ENCODE results near the gene NDST1.

The NDST1 gene

DNA sequence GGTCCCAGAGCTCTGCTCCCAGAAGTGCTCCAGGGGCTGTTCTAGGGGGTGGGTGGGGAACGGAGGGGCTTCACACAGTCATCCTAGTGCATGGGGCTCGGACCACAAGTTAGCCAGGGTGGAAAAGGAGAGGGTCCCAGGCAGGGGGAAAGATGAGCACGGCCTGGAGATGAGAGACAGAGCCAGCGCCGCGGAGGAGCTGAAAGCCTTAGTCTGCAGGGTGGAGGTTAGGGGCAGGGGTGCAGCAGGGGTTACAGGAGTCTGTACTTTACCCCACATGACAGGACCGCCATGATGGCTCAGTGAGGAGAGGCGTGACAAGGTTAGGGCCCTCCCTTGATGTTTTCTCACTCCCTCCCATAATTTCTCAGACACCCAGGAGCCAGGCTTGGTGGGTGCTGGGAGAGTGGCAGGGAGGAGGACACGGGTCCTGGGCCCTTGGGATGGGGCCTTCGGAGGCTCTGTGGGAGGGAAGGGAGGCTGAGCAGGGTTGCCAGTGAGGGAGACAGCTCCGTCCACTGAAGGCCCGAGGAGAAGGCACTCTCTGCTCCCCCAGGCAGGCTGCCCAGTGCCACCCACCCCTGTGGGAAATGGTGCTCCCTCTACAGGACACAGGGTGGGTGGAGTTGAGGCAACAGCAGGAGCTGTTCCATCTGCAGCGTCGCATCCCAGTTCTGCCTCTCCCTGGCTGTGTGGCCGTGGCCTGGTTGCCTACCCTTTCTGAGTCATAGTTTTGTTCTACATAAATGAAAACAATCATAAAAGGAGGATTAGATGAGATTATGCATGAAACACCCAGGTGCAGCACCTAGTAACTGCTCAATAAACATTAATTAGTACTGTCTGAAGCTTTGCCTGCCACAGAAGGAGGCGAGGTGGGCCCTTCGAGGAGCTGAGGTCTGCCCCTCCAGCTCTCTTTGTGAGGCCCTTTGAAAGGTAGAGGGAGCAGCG, 66.2 kb downstream of the NDST1 start:
- no peak for DNase-seq

DNA sequence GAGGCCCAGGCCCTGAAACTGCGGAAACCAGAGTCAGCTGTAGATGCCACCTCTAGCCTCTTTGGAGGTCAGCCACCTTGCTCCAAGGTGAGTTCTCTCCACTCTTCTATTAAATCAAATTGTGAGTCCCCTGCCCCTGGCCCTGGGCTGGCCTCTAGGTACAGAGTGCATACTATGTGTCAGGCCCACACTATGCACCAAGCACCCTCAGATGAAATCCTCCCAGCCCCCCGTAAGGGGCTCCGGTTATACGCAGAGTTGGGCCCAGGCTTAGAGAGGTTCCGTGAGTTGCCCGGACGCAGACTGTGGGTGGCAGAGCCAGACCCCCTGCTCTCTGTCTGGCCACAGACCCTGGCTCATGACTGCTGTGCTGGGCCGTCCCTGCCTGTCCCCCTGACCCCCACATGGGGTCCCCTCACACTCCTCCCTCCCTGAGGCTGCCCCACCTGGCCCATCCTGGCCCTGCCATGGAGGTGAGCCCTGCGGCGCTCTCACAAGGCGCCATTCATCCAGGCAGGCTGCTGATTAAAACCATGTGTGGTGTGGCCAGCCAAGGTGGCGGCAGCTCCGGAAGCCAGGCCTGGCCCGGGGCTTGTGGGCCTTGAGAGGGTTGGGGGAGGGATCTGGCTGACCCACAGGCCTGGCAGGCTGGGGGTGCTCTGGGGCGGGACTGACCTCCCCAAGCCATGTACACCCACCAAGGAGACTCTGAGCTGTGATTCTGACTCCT, 67.1 kb downstream of the NDST1 start:
- no peak for DNase-seq

DNA sequence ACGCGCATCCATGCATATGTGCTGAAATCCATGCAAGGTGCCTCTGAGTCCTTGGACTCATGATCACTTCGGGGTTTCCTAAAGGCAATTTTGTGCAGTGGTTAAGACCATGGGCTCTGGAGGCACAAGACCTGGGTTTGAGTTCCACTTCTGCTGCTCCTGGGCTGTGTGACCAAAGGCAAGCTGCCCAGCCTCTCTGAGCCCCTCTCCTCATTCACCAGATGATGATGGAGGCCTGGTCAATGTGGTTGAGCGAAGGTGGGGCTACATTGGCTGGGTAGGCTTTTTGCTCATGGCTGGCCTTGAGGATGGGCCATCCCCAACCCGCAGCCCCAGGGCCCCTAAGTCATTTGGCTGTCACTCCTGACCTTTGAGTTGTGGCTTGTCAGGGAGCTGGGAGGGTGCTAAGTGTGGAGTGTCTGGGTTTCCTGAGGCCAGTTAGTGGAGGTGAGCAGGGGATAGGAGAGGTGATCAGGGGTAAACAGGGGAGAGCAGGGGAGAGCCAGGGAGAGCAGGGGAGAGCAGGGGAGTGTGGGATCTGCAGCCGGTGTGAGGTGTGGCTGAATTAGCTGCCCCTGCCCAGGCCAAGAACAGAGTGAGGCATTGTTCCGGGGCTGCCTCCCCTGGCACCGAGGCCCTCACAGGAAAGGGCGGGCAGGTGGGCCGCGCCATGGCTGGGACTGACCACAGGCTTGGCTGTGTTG, 68.0 kb downstream of the NDST1 start:
- DNase-seq: no peak

DNA sequence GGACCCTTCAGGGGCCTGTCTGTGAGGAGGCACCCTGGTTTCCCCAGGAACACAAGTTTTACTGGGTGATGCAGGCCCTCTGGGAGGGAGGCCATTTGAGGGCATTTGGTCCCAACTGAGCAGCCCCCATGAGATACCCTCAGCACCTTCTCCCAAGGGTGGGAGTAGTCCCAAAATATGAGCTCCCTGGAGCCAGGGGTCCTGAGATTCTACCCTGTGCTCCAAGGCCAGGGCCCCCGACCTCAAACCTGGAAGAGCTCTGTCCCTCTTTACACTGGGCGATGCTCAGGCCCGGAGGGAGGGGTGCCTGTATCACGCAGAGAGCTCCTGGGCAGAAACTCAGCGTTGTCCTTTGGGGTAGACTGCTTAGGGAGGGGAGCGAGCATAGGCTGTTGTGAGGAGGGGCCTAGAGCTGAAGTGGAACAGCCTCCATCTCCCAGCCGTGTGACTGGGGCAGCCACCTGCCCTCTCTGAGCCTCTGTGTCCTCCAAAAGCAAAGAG, 68.6 kb downstream of the NDST1 start:
- no peak for DNase-seq

DNA sequence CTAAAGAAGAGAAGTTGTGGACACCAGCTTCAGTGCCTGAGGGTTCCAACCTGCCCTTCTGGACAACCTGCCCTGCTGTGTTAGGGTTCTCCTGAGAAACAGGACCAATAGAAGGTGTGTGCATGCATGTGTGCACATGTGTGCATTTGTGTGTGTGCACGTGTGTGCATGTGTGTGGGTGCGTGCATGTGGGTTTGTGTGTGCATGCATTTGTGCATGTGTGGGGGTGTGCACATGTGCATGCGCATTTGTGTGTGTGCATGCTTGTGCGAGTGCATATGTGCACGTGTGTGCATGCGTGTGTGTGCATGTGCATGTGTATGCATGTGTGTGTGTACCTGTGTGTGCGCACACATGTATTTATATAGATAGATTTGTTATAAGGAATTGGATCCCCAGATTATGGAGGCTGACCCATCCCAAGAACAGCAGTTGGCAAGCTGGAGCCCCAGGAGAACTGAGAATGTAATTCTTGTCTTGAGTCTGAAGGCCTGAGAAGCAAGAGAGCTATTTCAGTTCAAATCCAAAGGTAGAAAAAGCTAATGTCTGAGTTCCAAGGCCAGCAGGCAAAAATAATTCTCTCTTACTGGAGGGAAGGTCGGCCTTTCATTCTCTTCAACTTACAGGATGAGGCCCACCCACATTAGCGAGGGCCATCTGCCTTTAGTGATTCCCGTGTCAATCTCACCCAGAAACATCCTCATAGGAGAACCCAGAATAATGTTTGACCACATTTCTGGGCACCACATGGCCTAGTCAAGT, 69.6 kb downstream of the NDST1 start:
- no peak for DNase-seq

DNA sequence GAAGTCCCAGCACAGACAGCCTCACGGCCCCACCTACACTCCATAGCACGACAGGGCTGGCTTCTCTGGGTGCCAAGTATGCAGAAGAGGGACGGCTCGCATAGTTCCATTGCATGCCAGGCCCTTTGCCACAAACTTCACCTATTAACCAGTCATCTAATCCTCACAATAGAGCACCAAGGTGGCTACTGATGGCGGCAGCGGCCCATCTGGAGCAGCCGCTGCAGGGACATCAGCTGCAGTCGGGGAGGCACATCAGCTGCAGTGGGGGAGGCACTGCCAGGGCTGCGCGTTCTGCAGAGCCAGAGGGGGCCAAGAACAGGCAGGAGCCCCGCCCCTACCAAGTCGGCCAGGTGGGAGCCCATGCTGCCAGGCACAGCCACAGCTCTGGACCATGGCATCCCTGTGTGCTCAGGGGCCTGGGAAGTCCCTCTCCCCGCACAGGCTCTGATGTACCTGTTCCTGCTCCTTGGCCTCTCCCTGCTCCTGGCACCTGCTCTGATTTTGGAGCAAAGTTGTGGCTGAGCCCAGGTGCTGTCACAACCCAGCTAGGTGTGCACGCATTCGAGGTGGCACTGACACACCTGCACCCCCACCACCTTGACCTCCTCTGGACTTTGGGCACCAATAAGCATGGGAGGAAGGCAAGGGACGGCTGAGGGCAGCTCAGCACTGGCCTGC, 71.0 kb downstream of the NDST1 start:
- DNase-seq: no peak

DNA sequence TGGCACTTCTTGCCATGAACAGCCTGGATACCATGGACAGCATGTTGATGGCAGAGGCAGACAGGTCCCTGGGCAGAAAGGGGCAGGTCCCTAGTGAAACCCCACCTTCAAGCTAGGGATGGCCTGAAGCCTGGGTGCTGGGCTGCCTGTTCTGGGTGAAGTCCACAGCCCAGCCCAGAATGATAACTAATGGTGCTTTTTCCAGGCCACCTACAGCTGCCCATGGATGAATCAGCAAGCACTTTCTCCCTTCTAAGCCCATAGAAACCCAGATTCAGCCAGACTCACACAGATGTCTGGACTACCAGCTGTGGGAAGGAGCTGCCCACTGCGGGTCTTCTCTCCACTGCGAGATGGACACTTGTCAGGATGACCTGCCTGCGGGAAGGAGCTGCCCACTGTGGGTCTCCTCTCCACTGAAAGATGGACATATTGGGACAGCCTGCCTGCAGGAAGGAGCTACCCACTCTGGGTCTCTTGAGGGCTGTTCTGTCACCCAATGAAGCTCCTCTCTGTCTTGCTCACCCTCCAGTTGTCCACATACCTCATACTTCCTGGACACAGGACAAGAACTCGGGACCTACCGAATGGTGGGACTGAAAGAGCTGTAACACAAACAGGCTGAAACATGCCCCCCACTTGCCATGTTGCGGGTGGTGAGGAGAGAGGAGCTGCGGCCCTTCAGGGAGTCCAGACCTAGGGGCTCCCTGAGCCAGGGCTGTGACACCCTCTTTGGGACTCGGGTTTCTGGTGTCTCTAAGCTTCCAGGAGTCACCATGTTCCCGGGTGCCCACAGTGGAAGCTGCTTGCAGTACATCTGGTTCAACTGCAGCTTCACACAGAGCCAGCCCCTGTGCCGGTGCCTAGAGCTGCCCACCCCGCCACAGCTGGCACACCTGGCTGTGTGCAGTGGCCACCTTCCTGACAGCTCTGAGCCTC, 71.8 kb downstream of the NDST1 start:
- DNase-seq: no peak

DNA sequence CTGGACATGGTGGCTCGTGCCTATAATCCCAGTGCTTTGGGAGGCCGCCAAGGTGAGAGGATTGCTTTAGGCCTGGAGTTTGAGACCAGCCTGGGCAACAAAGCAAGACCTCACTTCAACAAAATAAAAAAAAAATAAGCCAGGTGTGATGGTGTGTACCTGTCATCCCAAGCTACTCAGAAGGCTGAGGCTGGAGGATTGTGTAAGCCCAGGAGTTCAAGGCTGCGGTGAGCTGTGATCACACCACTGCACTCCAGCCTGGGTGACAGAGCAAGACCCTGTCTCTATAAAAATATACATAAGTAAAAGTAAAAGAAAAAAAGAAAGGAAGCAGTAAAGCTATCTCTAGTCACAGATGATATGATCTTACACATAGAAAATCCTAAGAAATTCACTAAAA, 73.0 kb downstream of the NDST1 start:
- no peak for DNase-seq

DNA sequence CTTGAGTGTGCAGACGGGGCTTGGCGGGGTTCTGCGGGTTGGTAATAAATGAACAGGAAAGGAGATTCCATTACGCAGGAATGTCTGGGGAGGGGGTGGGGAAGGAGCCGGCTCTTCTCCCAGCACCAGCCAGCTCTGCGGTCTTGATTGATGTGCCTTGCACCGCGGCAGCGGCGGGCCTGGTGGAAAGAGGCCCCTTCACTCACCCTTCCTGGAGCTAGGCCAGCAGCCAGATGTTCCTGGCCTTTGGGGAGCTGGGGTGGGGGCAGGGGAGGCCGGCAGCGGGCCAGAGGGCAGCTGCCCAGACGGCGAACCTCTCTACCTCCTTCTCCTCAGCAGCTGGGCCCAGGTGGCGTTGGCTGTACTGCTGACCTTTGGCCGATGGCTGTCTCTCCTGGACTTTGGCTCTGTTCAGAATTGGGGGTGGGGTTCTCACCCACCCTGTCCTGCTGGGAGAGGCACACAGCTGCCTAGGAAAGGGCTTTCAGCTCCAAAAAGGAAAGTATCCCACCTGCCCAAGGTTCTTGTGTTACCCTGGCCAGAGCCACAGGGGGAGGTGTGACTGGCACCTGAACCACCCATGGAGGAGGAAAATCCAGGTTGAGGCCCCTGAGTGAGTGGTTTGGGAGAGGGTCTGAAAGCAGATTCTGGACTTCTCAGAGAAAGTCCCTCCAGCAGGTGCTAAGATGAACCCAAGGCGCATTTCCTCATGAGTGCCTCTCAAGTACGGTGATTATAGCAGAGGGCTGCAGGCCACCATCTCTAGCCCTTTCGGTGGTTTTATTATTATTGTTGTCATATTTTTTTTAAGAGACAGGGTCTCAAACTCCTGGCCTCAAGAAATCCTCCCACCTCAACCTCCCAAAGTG, 74.5 kb downstream of the NDST1 start:
- DNase-seq: no peak

DNA sequence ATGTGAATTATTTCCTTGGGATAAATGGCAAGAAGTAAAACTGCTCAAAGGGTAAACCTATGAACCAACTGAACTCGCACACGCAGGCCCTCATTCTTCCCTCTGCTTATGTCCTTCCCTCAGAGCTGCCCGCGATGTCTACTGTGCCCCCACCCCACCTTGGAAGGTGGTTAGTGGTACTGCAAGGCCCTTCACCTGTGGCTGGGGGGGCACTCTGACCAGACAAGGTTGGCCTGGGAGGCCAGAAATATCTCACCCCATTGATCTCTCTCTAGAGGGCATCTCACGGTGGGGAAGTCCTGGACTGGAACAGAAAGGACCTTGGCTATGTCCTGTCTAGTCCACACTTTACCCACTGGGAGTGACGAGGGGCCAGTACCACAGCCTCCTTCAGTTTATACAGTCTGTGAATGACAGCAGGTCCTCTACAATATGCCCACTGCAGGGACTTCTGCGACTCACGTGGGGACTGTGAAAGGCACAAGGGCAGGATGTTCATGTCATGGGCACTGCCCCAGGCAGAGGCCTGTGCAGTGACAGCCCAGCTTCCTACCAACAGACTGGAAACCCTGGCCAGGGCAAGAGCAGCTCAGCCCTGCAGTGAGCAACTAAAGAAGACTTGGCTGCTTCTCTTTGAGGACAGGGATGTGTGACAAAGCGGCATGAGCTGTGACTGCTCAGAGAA, 75.8 kb downstream of the NDST1 start:
- DNase-seq: no peak

DNA sequence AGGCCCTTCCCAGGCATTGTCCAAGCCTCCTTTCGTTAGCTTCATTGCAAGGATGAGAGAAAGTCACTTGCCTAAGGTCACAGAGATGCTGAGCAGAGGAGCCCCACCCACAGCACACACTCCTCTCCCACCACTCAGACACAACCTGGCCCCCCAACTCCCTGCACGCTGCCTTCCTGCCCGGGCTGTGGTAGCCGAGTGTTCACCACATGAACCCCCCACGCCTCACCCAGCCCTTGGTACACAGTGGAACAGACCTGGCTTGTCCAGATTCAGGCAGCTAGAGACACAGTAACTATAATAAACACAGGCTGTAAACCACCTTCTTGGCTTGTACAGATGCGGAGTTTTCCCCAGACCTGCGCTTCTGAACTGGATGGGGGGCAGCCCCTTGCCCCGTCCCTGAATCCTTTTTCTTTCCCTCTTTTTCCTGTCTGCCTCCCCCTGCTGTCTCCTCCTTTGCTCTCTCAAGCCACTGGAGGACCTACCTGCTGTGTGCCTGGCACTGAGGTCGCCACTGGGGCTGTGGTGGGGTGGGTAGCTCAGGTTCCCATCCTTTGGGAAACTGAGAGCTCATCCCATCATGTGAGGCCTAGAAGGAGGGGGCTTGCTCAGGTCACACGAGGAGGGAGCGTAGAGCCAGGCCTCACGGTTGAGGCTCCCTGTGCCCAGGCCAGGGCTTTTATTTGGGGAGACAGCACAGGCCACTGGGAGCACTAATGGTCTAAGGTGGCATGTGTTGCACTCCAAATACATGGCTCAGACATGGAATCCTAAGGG, 76.8 kb downstream of the NDST1 start:
- DNase-seq: no peak

DNA sequence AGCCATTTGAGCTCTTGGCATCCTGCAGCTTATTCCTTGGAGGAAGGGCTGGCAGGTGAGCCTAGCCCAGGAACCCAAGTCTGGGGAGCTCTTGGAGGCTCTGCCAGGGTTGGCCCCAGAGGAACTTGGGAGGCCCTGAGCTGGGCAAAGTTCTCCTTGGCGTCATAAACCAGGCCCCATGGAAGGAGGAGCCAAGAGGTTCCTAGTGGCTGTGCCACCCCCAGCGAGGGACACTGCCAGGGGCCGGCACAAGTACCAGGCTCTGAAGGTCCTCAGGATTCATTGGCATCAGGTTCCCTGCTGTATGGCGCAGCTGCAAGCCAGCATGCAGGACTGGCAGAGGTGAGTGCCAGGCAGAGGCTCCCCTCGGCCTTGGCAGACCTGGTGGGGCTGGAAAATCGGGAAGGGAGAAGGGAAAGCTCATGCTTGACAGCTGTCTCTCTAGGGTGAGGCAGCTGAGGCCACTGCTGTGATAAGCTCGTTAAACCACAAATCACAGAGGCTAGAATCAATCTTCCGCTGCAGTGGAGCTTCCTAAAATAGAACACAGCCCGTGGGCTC, 77.9 kb downstream of the NDST1 start:
- no peak for DNase-seq

DNA sequence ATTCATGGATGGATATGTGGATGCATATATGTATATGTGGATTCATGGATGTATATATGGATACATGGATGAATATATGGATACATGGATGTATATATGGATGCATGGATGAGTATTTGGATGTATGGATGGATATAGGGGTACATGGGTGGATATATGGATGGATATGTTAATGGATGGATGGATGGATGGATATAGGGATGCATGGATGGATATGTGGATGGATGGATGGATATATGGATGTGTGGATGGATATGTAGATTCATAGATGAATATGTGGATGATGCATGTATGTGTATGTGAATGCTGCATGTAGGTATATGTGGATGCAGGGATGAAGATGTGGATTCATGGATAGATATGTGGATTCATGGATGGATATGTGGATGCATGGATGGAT, 79.1 kb downstream of the NDST1 start:
- no peak for DNase-seq

DNA sequence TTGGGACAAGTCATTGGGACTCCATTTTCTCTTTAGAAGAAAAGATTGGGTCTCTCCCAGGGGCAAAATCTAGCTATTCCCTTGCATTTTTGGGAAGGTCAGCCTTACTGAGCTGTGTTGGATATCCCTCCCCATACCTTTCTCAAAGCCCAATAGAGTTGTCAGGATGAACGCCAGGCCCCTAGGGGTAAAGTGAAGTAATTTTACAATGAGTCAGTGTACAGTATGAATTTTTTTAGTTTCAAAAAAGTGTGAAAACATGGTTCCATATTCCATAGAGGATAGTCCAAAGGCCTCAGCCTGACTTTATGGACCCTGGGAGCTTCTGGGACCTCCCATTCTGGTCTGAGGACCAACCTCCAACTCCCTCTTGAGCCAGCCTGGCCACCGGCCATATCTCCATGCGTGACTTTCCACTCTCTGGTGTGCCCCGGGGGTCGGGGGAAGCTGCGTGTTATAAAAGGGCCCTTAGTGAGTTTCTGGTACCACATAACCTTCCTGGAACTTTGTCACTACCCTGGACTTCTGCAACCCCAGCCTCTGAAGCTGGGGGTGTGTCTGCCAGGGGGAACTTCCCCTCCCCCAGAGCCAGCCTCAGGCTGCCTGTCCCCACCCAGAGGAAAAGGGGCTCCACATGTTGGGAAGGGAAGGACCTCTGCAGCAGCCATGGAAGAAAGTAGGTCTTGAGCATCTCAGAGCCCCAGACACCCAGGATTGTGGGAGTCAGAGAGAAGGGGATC, 80.1 kb downstream of the NDST1 start:
- DNase-seq: no peak

DNA sequence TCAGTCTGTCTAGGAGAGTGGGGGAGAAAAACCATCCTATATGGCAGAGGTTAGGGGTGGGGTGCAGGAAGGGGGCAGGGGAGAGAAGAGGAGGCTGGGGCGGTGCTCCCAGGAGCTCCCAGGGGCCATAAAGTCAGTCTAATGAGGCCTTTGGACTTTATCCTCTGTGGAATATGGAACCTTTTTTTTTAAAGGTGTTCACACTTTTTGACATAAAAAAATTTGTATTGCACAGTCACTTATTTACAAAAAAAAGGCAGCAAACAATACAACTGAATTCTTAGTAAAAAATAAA, 80.6 kb downstream of the NDST1 start:
- no peak for DNase-seq

DNA sequence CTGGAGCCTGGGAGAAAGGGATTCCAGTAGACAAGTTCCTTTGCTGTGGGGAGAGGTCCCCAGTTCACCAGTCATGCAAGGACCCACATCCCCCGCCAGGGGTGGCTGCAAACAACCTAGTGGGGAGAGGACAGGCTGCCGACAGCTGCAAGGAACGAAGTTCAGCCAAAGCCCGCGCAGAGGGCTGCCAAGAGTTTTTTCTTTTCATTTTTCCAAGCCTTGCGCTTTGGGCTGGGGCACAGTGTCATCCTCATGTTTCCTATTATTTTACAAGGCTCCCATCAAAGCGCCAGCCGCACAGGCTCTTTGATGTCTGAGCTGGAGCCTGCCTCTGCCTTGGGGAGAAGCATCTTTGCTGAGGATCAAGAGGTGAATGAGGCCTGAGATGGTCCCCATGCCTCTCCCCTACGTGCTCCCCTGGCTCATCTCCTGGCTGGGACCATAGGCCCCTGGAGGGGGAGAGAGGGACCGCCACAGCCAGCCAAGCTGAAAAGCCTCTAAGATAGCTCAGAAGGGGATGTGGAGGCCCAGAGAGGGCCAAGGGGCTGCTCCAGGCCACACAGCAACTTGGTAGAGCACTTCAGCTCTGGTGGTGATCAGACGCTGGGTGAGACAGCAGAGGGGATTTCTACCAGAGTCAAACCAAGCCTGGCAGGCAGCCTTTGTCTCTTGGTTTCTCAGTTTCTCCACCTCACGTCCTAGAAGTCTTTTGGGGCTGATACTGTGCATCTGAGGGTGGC, 82.1 kb downstream of the NDST1 start:
- no peak for DNase-seq

All from activated CD4-positive, alpha-beta T cell treated with anti-CD3 and anti-CD28 coated beads for 1 hour (primary cell).